ENCODE data around the gene POLR3GL.
"Not testable (repeated sequence)": the region's sequence is repeated elsewhere in the genome, so short reads cannot be mapped to it uniquely, and the experiment has no call there.

POLR3GL gene

GRCh38 chr1:145926686-145927062, 37.8 kb upstream of the POLR3GL start:
- H3K27ac ChIP-seq: peak overlapping the region; percentile 93
- TF ChIP-seq CTCF (conservative IDR thresholded peaks at IDR 0.05): no peak
- TF ChIP-seq ZFX (IDR thresholded peaks at IDR 0.05): no peak

- TF ChIP-seq ZFX (IDR thresholded peaks at IDR 0.05) (no peak), CTCF (conservative IDR thresholded peaks at IDR 0.05) (peak; percentile 85)
- peak within 1 kb of the TSS; percentile 93 for H3K27ac ChIP-seq
These were observed 37.2 kb upstream of the POLR3GL start, which contains the start of gene RBM8A for GRCh38 chr1:145927063-145927886. Gene RBM8A (minus strand): TSS chr1:145927484. CDS start chr1:145927426, 58 bp downstream.

- no peak for TF ChIP-seq ZFX (IDR thresholded peaks at IDR 0.05)
- no peak for TF ChIP-seq CTCF (conservative IDR thresholded peaks at IDR 0.05)
- H3K27ac ChIP-seq: peak overlapping the region; percentile 93
These were observed 36.4 kb upstream of the POLR3GL start for GRCh38 chr1:145927916-145928643.

- H3K27ac ChIP-seq: not testable (repeated sequence)
These were observed 31.9 kb upstream of the POLR3GL start for GRCh38 chr1:145932522-145933009.

- no peak for TF ChIP-seq ZFX (IDR thresholded peaks at IDR 0.05)
- TF ChIP-seq CTCF (conservative IDR thresholded peaks at IDR 0.05): no peak
- H3K27ac ChIP-seq: no peak overlapping the region
These were observed 28.8 kb upstream of the POLR3GL start for GRCh38 chr1:145935708-145936107.

- no peak for TF ChIP-seq CTCF (conservative IDR thresholded peaks at IDR 0.05)
- no peak for TF ChIP-seq ZFX (IDR thresholded peaks at IDR 0.05)
- no peak overlapping the region for H3K27ac ChIP-seq
These were observed 28.2 kb upstream of the POLR3GL start for GRCh38 chr1:145936247-145936646.

GRCh38 chr1:145937436-145937835, 27.1 kb upstream of the POLR3GL start:
- no peak overlapping the region for H3K27ac ChIP-seq
- TF ChIP-seq CTCF (conservative IDR thresholded peaks at IDR 0.05) (no peak), ZFX (IDR thresholded peaks at IDR 0.05) (no peak)

Data from C4-2B (cell line).